ENCODE data around the gene ZNF784.

ZNF784 gene

DNA sequence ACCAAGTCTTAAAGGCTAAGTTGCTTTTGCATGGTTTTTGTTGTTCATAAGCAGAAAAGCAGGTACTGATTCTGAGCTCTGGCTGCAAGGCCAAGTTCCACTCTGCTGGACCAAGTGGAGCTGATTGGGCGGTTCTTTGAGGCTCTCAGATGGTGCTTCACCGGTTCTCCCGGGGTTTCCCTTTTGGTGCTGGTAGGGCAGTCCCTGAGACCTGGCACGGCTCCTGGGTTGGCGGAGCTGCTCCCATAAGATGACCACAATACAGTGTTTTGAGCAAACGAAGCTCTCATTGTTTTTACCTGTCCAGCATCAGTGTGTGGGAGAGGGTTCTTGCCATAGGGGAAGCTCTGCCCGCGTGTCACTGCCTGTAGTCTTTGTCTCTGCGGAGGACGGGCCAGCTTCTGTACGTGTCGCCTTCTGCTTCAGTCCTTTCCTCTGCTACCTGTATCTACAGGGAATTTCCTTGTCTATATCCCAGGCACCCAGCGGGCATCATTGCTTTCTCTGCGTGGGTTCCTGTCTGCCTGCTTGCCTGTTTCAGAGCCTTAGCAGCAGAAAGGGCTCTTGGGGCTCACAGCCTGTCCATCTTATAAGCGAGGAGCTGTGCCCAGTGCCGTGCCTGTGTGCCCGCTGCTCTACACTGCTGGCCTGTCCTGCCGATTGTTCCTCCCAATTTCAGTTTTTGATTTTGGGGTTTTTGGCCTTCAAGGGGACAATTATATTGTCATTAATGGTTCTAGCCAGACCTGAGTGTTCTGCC is 32.8 kb upstream of the ZNF784 start:
- peak overlapping the region in 6 of 7 experiments; percentile 2 to 94 (median 86) for H3K4me3 ChIP-seq (ENCODE audit: control insufficient read depth in 1 of 7, extremely low read depth in 1 of 7, insufficient read depth in 4 of 7, low read depth in 2 of 7, low read length in 6 of 7)
- 78% methylated on average over 18 of the region's 18 CpGs for WGBS (ENCODE audit: insufficient coverage)

DNA sequence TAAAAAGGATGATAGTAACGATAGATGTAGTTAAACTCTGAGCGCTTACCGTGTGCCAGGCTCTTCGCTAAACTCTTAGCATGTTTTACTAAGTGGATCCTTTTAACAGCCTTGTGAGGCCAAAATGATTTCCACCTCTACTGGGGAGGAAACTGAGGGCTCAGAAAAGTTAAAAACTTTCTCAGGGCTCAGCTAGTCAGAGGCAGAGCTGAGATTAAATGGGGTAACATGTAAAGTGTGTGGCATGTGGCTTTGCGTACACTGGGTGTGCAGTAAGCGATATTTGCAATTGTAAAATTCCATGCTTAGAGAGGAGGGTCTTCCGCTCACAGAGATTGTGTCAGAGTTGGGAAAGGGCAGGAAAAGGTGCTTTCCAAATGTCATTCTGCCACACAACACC is 32.2 kb upstream of the ZNF784 start:
- Histone ChIP-seq H3K4me3 (ENCODE audit: control insufficient read depth in 1 of 7, extremely low read depth in 1 of 7, insufficient read depth in 4 of 7, low read depth in 2 of 7, low read length in 6 of 7) (peak overlapping the region in 6 of 7 experiments; percentile 84 to 94 (median 90)), H3K4me1 (ENCODE audit: control extremely low read depth in 1 of 4, control insufficient read depth in 4 of 4, insufficient read depth in 4 of 4, low read length in 3 of 4) (peaks cover 18 to 47% (median 36%) of the 10 kb centered on the region in 4 experiments), H3K27me3 (replicated peaks in 2 of 5; ENCODE audit: control insufficient read depth in 4 of 5, insufficient read depth in 5 of 5, low read length in 4 of 5) (no peaks in the 10 kb centered on the region), H3K27ac (ENCODE audit: insufficient read depth in 1 of 2, low read depth in 1 of 2, low read length in 2 of 2, poor library complexity in 1 of 2, severe bottlenecking in 2 of 2) (peak overlapping the region; percentile 96 to 99), H3K9me3 (ENCODE audit: control extremely low read depth in 1 of 5, control insufficient read depth in 4 of 5, insufficient read depth in 2 of 5, low read depth in 1 of 5, low read length in 4 of 5) (no peaks in the 10 kb centered on the region), H3K36me3 (ENCODE audit: control insufficient read depth in 4 of 4, insufficient read depth in 4 of 4, low read length in 3 of 4) (peaks cover 2 to 61% (median 31%) of the 10 kb centered on the region in 4 experiments)
- ChIA-PET CTCF (interaction anchor here (1.3 to 3.4 kb wide), 2 partner anchors 15 to 17 kb away, joined by 5 to 18 read pairs; no protein-coding TSS in a partner anchor), POLR2A (interaction anchor here (1.1 kb wide), 1 partner anchor 15 kb away, joined by 3 read pairs; no protein-coding TSS in a partner anchor)
- DNase-seq, result no peak
- 76% methylated on average over 6 of the region's 7 CpGs for WGBS (ENCODE audit: insufficient coverage)

More for the DNA sequence above, 32.8 kb upstream of the ZNF784 start:
- Histone ChIP-seq H3K9me3 (ENCODE audit: control extremely low read depth in 1 of 5, control insufficient read depth in 4 of 5, insufficient read depth in 2 of 5, low read depth in 1 of 5, low read length in 4 of 5) (no peaks in the 10 kb centered on the region), H3K27ac (ENCODE audit: insufficient read depth in 1 of 2, low read depth in 1 of 2, low read length in 2 of 2, poor library complexity in 1 of 2, severe bottlenecking in 2 of 2) (peak overlapping the region in 1 of 2 experiments; percentile 99), H3K36me3 (ENCODE audit: control insufficient read depth in 4 of 4, insufficient read depth in 4 of 4, low read length in 3 of 4) (peaks cover 2 to 63% (median 33%) of the 10 kb centered on the region in 4 experiments), H3K27me3 (replicated peaks in 2 of 5; ENCODE audit: control insufficient read depth in 4 of 5, insufficient read depth in 5 of 5, low read length in 4 of 5) (no peaks in the 10 kb centered on the region), H3K4me1 (ENCODE audit: control extremely low read depth in 1 of 4, control insufficient read depth in 4 of 4, insufficient read depth in 4 of 4, low read length in 3 of 4) (peaks cover 18 to 47% (median 36%) of the 10 kb centered on the region in 4 experiments)
- ChIA-PET POLR2A (interaction anchor here (1.1 kb wide), 1 partner anchor 14 kb away, joined by 3 read pairs; no protein-coding TSS in a partner anchor), CTCF (interaction anchor here (1.0 to 3.4 kb wide), 3 partner anchors 12 to 17 kb away, joined by 3 to 18 read pairs (median 5); no protein-coding TSS in a partner anchor)
- DNase-seq, result no peak

DNA sequence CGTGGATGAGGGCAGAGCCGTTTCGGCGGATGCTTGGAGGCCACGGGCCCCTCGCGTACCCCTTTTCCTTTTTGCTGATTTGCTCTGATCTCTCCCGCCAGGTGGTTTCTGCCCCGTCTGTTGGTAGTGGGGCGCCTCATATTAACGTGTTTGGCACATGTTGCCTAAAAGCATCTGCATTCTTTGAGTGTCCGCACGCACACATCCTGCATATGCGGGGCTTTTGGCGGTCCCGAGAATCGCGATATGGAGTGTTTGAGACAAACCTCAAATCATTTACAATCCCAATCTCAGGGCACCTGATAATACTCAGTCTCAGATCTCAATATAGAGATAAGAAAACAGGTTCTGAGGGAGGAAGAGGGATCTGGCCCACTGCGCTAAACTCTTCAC is 31.3 kb upstream of the ZNF784 start:
- 0% methylated on average over 14 of the region's 19 CpGs for WGBS (ENCODE audit: insufficient coverage)
- POLR2A ChIA-PET, result no interaction called here
- H3K36me3 ChIP-seq (ENCODE audit: control insufficient read depth in 4 of 4, insufficient read depth in 4 of 4, low read length in 3 of 4), result peaks cover 2 to 59% (median 26%) of the 10 kb centered on the region in 4 experiments
- H3K27me3 ChIP-seq (replicated peaks in 2 of 5; ENCODE audit: control insufficient read depth in 4 of 5, insufficient read depth in 5 of 5, low read length in 4 of 5), result no peaks in the 10 kb centered on the region
- no peak for DNase-seq
- peak overlapping the region; percentile 96 to 99 for H3K27ac ChIP-seq (ENCODE audit: insufficient read depth in 1 of 2, low read depth in 1 of 2, low read length in 2 of 2, poor library complexity in 1 of 2, severe bottlenecking in 2 of 2)
- peaks cover 18 to 47% (median 36%) of the 10 kb centered on the region in 4 experiments for H3K4me1 ChIP-seq (ENCODE audit: control extremely low read depth in 1 of 4, control insufficient read depth in 4 of 4, insufficient read depth in 4 of 4, low read length in 3 of 4)
- CTCF ChIA-PET, result interaction anchor here (3.4 kb wide), 1 partner anchor 15 kb away, joined by 18 read pairs; no protein-coding TSS in a partner anchor
- peak overlapping the region; percentile 73 to 94 (median 87) for H3K4me3 ChIP-seq (ENCODE audit: control insufficient read depth in 1 of 7, extremely low read depth in 1 of 7, insufficient read depth in 4 of 7, low read depth in 2 of 7, low read length in 6 of 7)
- H3K9me3 ChIP-seq (ENCODE audit: control extremely low read depth in 1 of 5, control insufficient read depth in 4 of 5, insufficient read depth in 2 of 5, low read depth in 1 of 5, low read length in 4 of 5), result no peaks in the 10 kb centered on the region

DNA sequence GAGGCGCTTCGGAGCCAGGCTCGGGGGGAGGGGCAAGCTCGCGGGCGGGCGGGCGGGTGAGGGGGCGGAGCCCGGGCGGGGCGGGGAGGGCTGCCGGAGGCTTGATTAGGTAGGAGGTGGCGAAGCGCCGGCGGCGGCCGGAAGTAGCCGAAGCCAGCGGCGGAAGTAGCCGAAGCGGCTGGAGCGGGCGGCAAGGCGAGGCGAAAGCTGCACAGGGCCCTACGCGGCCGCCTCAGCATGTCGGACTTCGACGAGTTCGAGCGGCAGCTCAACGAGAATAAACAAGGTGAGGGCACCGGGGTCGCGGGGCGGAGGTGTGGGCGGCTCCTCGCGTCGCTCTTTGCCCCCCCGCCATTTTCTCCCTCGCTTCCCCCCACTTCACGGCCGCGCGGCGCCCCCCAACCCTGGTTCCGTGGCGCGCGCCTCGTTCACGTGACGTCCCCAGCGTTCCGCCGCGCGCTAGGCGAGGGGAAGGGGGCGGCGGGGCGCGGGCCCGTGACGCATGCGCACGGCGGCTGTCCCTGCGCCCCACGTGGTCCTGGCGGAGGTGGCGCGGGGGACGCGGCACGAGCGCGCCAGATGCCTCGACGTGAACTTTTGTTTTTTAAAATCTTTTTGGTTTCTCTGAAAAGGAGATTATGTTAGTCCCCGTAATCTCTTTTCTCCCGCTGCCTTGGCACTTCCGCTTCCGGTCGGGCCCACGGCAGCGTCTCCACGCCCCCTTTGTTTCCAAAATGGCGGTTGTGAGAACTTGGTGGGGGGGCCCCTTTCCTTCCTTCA is 30.7 kb upstream of the ZNF784 start, which contains the start of gene U2AF2:
U2AF2 (plus strand) TSS at position 168 of the 780 bp plus-strand sequence; CDS start at position 238, 70 bp downstream.
- peaks cover 2 to 58% (median 22%) of the 10 kb centered on the region in 4 experiments for H3K36me3 ChIP-seq (ENCODE audit: control insufficient read depth in 4 of 4, insufficient read depth in 4 of 4, low read length in 3 of 4)
- H3K4me3 ChIP-seq (ENCODE audit: control insufficient read depth in 1 of 7, extremely low read depth in 1 of 7, insufficient read depth in 4 of 7, low read depth in 2 of 7, low read length in 6 of 7), result peak within 1 kb of the TSS; percentile 79 to 95 (median 87)

DNA sequence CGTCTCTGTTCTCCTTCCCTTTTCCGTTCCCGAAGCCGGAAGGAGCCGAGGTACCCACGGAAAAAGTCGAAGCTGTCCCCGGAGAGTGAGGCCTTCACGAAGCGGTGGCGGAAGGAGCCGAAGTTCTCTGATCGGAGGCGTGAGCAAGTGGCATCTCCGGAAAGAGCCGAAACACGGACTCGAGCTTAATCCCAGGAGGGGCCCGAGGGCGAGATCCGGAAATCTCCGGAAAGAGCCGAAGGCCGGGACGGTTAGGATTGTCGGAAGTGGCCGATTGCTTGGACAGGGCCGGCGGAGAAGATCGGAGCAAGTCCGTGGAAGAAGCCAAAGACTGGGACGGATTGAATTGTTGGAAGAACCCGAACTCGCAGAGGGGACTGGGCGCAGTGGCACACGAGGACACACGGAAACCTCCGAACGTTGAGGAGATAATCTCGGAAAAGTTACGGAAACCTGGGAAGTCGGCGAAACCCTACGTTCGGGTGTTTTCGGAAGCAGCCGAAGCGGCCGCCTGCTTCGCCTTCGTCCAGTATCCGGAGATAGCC is 30.0 kb upstream of the ZNF784 start:
- no peaks in the 10 kb centered on the region for H3K27me3 ChIP-seq (replicated peaks in 2 of 5; ENCODE audit: control insufficient read depth in 4 of 5, insufficient read depth in 5 of 5, low read length in 4 of 5)
- H3K36me3 ChIP-seq (ENCODE audit: control insufficient read depth in 4 of 4, insufficient read depth in 4 of 4, low read length in 3 of 4), result peaks cover 2 to 53% (median 18%) of the 10 kb centered on the region in 4 experiments
- peak; percentile 99 to 100 (median 100) for DNase-seq
- 0% methylated on average over 42 of the region's 52 CpGs for WGBS (ENCODE audit: insufficient coverage)
- peak overlapping the region; percentile 96 to 99 for H3K27ac ChIP-seq (ENCODE audit: insufficient read depth in 1 of 2, low read depth in 1 of 2, low read length in 2 of 2, poor library complexity in 1 of 2, severe bottlenecking in 2 of 2)
- POLR2A ChIA-PET, result interaction anchor here (0.9 to 1.4 kb wide), 3 partner anchors 12 to 55 kb away, joined by 4 to 6 read pairs (median 4); partner anchors contain the start of gene FIZ1
- no peaks in the 10 kb centered on the region for H3K9me3 ChIP-seq (ENCODE audit: control extremely low read depth in 1 of 5, control insufficient read depth in 4 of 5, insufficient read depth in 2 of 5, low read depth in 1 of 5, low read length in 4 of 5)
- CTCF ChIA-PET, result interaction anchor here (0.7 to 2.5 kb wide), 8 partner anchors 9 to 28 kb away, joined by 3 to 9 read pairs (median 4); partner anchors contain the start of gene ZNF581
- H3K4me3 ChIP-seq (ENCODE audit: control insufficient read depth in 1 of 7, extremely low read depth in 1 of 7, insufficient read depth in 4 of 7, low read depth in 2 of 7, low read length in 6 of 7), result peak overlapping the region; percentile 74 to 95 (median 87)
- H3K4me1 ChIP-seq (ENCODE audit: control extremely low read depth in 1 of 4, control insufficient read depth in 4 of 4, insufficient read depth in 4 of 4, low read length in 3 of 4), result peaks cover 18 to 46% (median 36%) of the 10 kb centered on the region in 4 experiments

More for the DNA sequence above, 30.7 kb upstream of the ZNF784 start, which contains the start of gene U2AF2:
- under 1% methylated on average over 76 of the region's 95 CpGs for WGBS (ENCODE audit: insufficient coverage)
- Histone ChIP-seq H3K4me1 (ENCODE audit: control extremely low read depth in 1 of 4, control insufficient read depth in 4 of 4, insufficient read depth in 4 of 4, low read length in 3 of 4) (peaks cover 18 to 47% (median 36%) of the 10 kb centered on the region in 4 experiments), H3K27ac (ENCODE audit: insufficient read depth in 1 of 2, low read depth in 1 of 2, low read length in 2 of 2, poor library complexity in 1 of 2, severe bottlenecking in 2 of 2) (peak within 1 kb of the TSS; percentile 96 to 99), H3K9me3 (ENCODE audit: control extremely low read depth in 1 of 5, control insufficient read depth in 4 of 5, insufficient read depth in 2 of 5, low read depth in 1 of 5, low read length in 4 of 5) (no peaks in the 10 kb centered on the region), H3K27me3 (replicated peaks in 2 of 5; ENCODE audit: control insufficient read depth in 4 of 5, insufficient read depth in 5 of 5, low read length in 4 of 5) (no peaks in the 10 kb centered on the region)
- ChIA-PET CTCF (interaction anchor here (0.7 to 2.5 kb wide), 8 partner anchors 10 to 29 kb away, joined by 3 to 9 read pairs (median 4); partner anchors contain the start of gene ZNF581), POLR2A (interaction anchor here (0.9 to 1.4 kb wide), 3 partner anchors 13 to 56 kb away, joined by 4 to 6 read pairs (median 4); partner anchors contain the start of gene FIZ1)
- DNase-seq, result peak; percentile 93 to 96 (median 95)

DNA sequence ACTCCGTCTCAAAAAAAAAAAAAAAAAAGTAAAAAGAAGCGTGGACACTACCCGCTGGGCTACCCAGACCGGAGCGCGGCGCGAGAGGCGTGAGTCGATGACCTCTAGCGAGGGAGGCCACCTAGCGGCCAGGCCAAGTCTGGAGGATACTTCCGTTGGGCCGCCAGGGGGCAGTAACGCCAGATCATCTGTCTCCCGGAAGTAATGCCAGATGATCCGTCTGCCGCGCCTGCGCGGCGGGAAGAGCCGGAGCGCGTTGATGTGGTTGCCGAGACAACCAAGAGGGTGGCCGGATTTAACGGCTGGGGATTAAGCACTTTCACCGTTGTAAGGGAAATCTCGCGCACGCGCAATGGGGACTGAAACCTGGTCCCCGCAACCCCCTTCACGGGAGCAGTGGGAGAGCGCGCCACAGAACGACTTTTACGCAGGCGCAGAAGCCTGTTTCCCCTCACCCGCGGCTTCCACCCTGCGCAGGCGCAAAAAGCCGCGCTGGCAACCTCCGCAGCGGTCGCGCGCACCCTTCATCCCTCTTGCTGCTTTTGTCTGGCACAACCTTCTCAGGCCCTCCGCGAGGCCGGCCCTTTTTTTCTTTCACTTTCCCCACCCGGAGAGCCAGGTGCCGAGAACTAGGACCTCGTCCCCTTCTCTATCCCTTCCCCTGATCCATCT is 29.4 kb upstream of the ZNF784 start:
- CTCF ChIA-PET, result interaction anchor here (0.7 to 2.5 kb wide), 14 partner anchors 8 to 34 kb away, joined by 3 to 20 read pairs (median 5); partner anchors contain the start of gene ZNF581
- H3K4me1 ChIP-seq (ENCODE audit: control extremely low read depth in 1 of 4, control insufficient read depth in 4 of 4, insufficient read depth in 4 of 4, low read length in 3 of 4), result peaks cover 18 to 46% (median 42%) of the 10 kb centered on the region in 4 experiments
- H3K27ac ChIP-seq (ENCODE audit: insufficient read depth in 1 of 2, low read depth in 1 of 2, low read length in 2 of 2, poor library complexity in 1 of 2, severe bottlenecking in 2 of 2), result peak overlapping the region; percentile 96 to 99
- peak overlapping the region; percentile 74 to 95 (median 87) for H3K4me3 ChIP-seq (ENCODE audit: control insufficient read depth in 1 of 7, extremely low read depth in 1 of 7, insufficient read depth in 4 of 7, low read depth in 2 of 7, low read length in 6 of 7)
- peaks cover 2 to 47% (median 15%) of the 10 kb centered on the region in 4 experiments for H3K36me3 ChIP-seq (ENCODE audit: control insufficient read depth in 4 of 4, insufficient read depth in 4 of 4, low read length in 3 of 4)
- H3K9me3 ChIP-seq (ENCODE audit: control extremely low read depth in 1 of 5, control insufficient read depth in 4 of 5, insufficient read depth in 2 of 5, low read depth in 1 of 5, low read length in 4 of 5), result no peaks in the 10 kb centered on the region
- no peaks in the 10 kb centered on the region for H3K27me3 ChIP-seq (replicated peaks in 2 of 5; ENCODE audit: control insufficient read depth in 4 of 5, insufficient read depth in 5 of 5, low read length in 4 of 5)
- under 1% methylated on average over 50 of the region's 57 CpGs for WGBS (ENCODE audit: insufficient coverage)
- POLR2A ChIA-PET, result interaction anchor here (0.7 to 1.4 kb wide), 4 partner anchors 12 to 54 kb away, joined by 3 to 6 read pairs (median 4); partner anchors contain the start of gene FIZ1
- peak; percentile 99 for DNase-seq
